SK-N-SH treated with all-trans-retinoic acid at 6 μM for 48 hours (cell line): ENCODE measurements around the gene TBXA2R.

Source experiments
- ARNTL ChIP-seq: fragments of 450-650 bp; formaldehyde crosslinking; IDR thresholded peaks from 2 replicates; pipeline ENCODE4 v1.5.0; 2020; ENCODE audit warnings: low read depth, mild to moderate bottlenecking, moderate library complexity, borderline replicate concordance
- BACH2 ChIP-seq: fragments of 250-450 bp; sonication (Bioruptor Pico); IDR thresholded peaks from 2 replicates; pipeline ENCODE4 v1.9.0; 2021; ENCODE audit warnings: mild to moderate bottlenecking, borderline replicate concordance
- CREB5 ChIP-seq: fragments of 250-450 bp; sonication (Bioruptor Pico); IDR thresholded peaks from 2 replicates; pipeline ENCODE4 v1.5.1; 2020; ENCODE audit warnings: low read depth, mild to moderate bottlenecking, moderate library complexity
- CSDC2 ChIP-seq: fragments of 250-450 bp; sonication (Bioruptor Pico); IDR thresholded peaks from 2 replicates; pipeline ENCODE4 v1.5.0; 2020; ENCODE audit warnings: mild to moderate bottlenecking, moderate library complexity
- PATZ1 ChIP-seq: fragments of 250-450 bp; sonication (Bioruptor Pico); IDR thresholded peaks from 2 replicates; pipeline ENCODE4 v1.8.0; 2020; ENCODE audit warnings: mild to moderate bottlenecking, moderate library complexity, borderline replicate concordance
- RARB ChIP-seq: fragments of 250-450 bp; sonication (Bioruptor Pico); IDR thresholded peaks from 2 replicates; pipeline ENCODE4 v1.8.0; 2021; ENCODE audit warnings: mild to moderate bottlenecking, moderate library complexity
- ZFP3 ChIP-seq: fragments of 250-450 bp; sonication (Bioruptor Pico); IDR thresholded peaks from 2 replicates; pipeline ENCODE4 v1.5.0; 2020; ENCODE audit warnings: mild to moderate bottlenecking, moderate library complexity
- ZFP30 ChIP-seq: fragments of 450-650 bp; formaldehyde crosslinking; IDR thresholded peaks from 2 replicates; pipeline ENCODE4 v1.5.0; 2022; ENCODE audit warnings: mild to moderate bottlenecking, moderate library complexity
- ZNF565 ChIP-seq: fragments of 450-650 bp; formaldehyde crosslinking; conservative IDR thresholded peaks from 2 replicates; pipeline ENCODE4 v1.5.0; 2020; ENCODE audit warnings: low read depth, mild to moderate bottlenecking, moderate library complexity
- ZNF70 ChIP-seq: fragments of 450-650 bp; formaldehyde crosslinking; IDR thresholded peaks from 2 replicates; pipeline ENCODE4 v1.5.0; 2020; ENCODE audit warnings: mild to moderate bottlenecking, moderate library complexity
- ZNF8 ChIP-seq: fragments of 450-650 bp; formaldehyde crosslinking; IDR thresholded peaks from 2 replicates; pipeline ENCODE4 v1.5.0; 2020; ENCODE audit warnings: mild to moderate bottlenecking, moderate library complexity
- TF ChIP-seq, protein P1 (sequence below): fragments of 250-450 bp; sonication (Bioruptor Pico); IDR thresholded peaks from 2 replicates; pipeline ENCODE4 v1.8.0; 2021; ENCODE audit warnings: low read depth, mild to moderate bottlenecking, moderate library complexity, borderline replicate concordance

DNA sequence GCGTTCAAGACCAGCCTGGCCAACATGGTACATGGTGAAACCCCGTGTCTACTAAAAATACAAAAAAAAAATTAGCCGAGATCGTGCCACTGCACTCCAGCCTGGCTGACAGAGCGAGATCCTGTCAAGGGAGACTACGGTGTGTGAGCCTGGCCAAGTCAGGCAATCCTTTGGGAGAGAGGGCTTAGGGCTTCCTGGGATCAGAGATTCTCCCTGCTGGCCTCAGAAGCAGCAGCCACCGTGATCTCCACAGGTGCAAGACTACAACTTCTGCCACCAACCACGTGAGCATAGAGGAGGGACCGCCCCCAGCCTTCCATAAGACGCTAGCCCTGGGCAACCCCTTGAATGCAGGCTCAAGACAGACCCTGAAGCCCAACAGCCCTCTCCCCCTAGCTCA, 56.9 kb downstream of the TBXA2R start:
- TF ChIP-seq ZNF565 (CRISPR knock-in tag): no peak
- no peak for TF ChIP-seq RARB (CRISPR knock-in tag)
- TF ChIP-seq PATZ1 (CRISPR knock-in tag): no peak
- TF ChIP-seq CSDC2 (CRISPR knock-in tag): no peak
- TF ChIP-seq ZFP3 (CRISPR knock-in tag): no peak
- TF ChIP-seq, protein P1, sequence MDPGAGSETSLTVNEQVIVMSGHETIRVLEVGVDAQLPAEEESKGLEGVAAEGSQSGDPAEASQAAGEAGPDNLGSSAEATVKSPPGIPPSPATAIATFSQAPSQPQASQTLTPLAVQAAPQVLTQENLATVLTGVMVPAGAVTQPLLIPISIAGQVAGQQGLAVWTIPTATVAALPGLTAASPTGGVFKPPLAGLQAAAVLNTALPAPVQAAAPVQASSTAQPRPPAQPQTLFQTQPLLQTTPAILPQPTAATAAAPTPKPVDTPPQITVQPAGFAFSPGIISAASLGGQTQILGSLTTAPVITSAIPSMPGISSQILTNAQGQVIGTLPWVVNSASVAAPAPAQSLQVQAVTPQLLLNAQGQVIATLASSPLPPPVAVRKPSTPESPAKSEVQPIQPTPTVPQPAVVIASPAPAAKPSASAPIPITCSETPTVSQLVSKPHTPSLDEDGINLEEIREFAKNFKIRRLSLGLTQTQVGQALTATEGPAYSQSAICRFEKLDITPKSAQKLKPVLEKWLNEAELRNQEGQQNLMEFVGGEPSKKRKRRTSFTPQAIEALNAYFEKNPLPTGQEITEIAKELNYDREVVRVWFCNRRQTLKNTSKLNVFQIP: no peak
- no peak for TF ChIP-seq CREB5
- TF ChIP-seq ZNF70 (CRISPR knock-in tag): no peak
- TF ChIP-seq BACH2 (CRISPR knock-in tag): no peak
- no peak for TF ChIP-seq ARNTL
- TF ChIP-seq ZFP30 (CRISPR knock-in tag): no peak
- TF ChIP-seq ZNF8 (CRISPR knock-in tag): no peak
